NCI-H1694 (cell line): ENCODE results near the gene RABGAP1L.
"Not testable (repeated sequence)": the region's sequence is repeated elsewhere in the genome, so short reads cannot be mapped to it uniquely, and the experiment has no call there.

ENCODE experiments used
- DNase-seq: peaks from one replicate; lab custom pipeline; 2025; lab: John Stamatoyannopoulos, UW

The RABGAP1L gene

GRCh38 chr1:174660476-174660875 lies 501.2 kb downstream of the RABGAP1L start:
- no peak for DNase-seq

GRCh38 chr1:174663358-174663757 lies 504.0 kb downstream of the RABGAP1L start:
- DNase-seq = no peak

GRCh38 chr1:174666248-174666647 lies 506.9 kb downstream of the RABGAP1L start:
- no peak for DNase-seq

GRCh38 chr1:174671826-174672225 lies 512.5 kb downstream of the RABGAP1L start:
- no peak for DNase-seq

GRCh38 chr1:174676856-174677255 lies 517.5 kb downstream of the RABGAP1L start:
- DNase-seq = no peak

GRCh38 chr1:174678657-174679056 lies 519.3 kb downstream of the RABGAP1L start:
- no peak for DNase-seq

- no peak for DNase-seq
Measured at GRCh38 chr1:174680101-174680500, 520.8 kb downstream of the RABGAP1L start.

GRCh38 chr1:174682419-174683008 lies 523.2 kb downstream of the RABGAP1L start:
- DNase-seq = no peak

- no peak for DNase-seq
Measured at GRCh38 chr1:174686213-174686612, 526.9 kb downstream of the RABGAP1L start.

- no peak for DNase-seq
Measured at GRCh38 chr1:174689524-174689923, 530.2 kb downstream of the RABGAP1L start.

GRCh38 chr1:174690266-174690665 lies 530.9 kb downstream of the RABGAP1L start:
- DNase-seq = no peak

GRCh38 chr1:174692313-174692712 lies 533.0 kb downstream of the RABGAP1L start:
- DNase-seq = no peak

GRCh38 chr1:174693085-174693484 lies 533.8 kb downstream of the RABGAP1L start:
- DNase-seq = no peak

- not testable (repeated sequence) for DNase-seq
Measured at GRCh38 chr1:174693539-174693938, 534.2 kb downstream of the RABGAP1L start.

- DNase-seq = no peak
Measured at GRCh38 chr1:174696026-174696821, 536.9 kb downstream of the RABGAP1L start.

- no peak for DNase-seq
Measured at GRCh38 chr1:174700314-174700713, 541.0 kb downstream of the RABGAP1L start.

GRCh38 chr1:174700775-174701174 lies 541.5 kb downstream of the RABGAP1L start:
- DNase-seq = no peak

GRCh38 chr1:174701565-174701964 lies 542.2 kb downstream of the RABGAP1L start:
- no peak for DNase-seq

- no peak for DNase-seq
Measured at GRCh38 chr1:174702011-174702410, 542.7 kb downstream of the RABGAP1L start.

GRCh38 chr1:174703309-174703708 lies 544.0 kb downstream of the RABGAP1L start:
- DNase-seq = no peak

- no peak for DNase-seq
Measured at GRCh38 chr1:174704300-174704699, 545.0 kb downstream of the RABGAP1L start.

- no peak for DNase-seq
Measured at GRCh38 chr1:174710868-174711845, 551.8 kb downstream of the RABGAP1L start.
